Ovary (tissue), 9 donors: ENCODE measurements around the gene SSC5D. TPM values are rescaled to one million over a fixed set of nuclear protein-coding genes. Genes with fewer than 3 reads are reported as not detected.

ENCODE experiments used
- DNase-seq, 5 donors: peaks; one replicate each; pipeline ENCODE4 v3.0.0-alpha.2; 2019 to 2020
- H3K27ac ChIP-seq, 2 donors: fragments of 200-600 bp; one replicate each; pipeline versions ENCODE4 v1.5.1 to v1.8.0; 2019 to 2022
- H3K27me3 ChIP-seq: fragments of 200-600 bp; one replicate; pipeline ENCODE4 v1.8.0; 2022
- H3K36me3 ChIP-seq: fragments of 200-600 bp; sonication (generic); one replicate; pipeline ENCODE4 v1.5.1; 2019
- H3K4me1 ChIP-seq: one replicate; pipeline ENCODE4 v1.8.1; 2013; ENCODE audit warnings: mild to moderate bottlenecking, moderate library complexity; ENCODE audit not compliant: insufficient read depth
- H3K4me3 ChIP-seq: fragments of 200-600 bp; sonication (generic); one replicate; pipeline ENCODE4 v1.5.1; 2017
- H3K9me3 ChIP-seq, 2 donors: fragments of 200-600 bp in 1 of 2; sonication (generic) in 1 of 2; one replicate each; pipeline versions ENCODE4 v1.5.1 to v1.8.1; 2013 to 2019; ENCODE audit warnings: mild to moderate bottlenecking in 1 of 2, moderate library complexity in 1 of 2
- CTCF ChIP-seq, 3 donors: fragments of 450-650 bp in 2 of 3; fragments of 200-600 bp in 1 of 3; IDR thresholded peaks; one replicate each; pipeline versions ENCODE4 v1.5.1 to v1.8.0; 2016 to 2022; ENCODE audit warnings: antibody characterized with exemption in 3 of 3, mild to moderate bottlenecking in 1 of 3
- EP300 ChIP-seq: sonication (generic); formaldehyde crosslinking; IDR thresholded peaks from one replicate; pipeline ENCODE4 v1.6.1; 2017; ENCODE audit warnings: antibody characterized with exemption
- POLR2A ChIP-seq: fragments of 450-650 bp; IDR thresholded peaks from one replicate; pipeline ENCODE4 v1.6.1; 2017; ENCODE audit warnings: antibody characterized with exemption, mild to moderate bottlenecking, moderate library complexity
- WGBS, 3 donors: extraction: QIAGEN DNeasy Blood & Tissue Kit in 1 of 3; methylation state at CpG; one replicate each; pipeline versions ENCODE4 v1.1.5 to v1.1.7; 2013 to 2017; 5-methylcytosine and 5-hydroxymethylcytosine counted together
- intact Hi-C, 4 donors: fragments of 100-400 bp; cut with DNase I; formaldehyde crosslinking; loops; one replicate each; pipeline versions ENCODE4 v1.11.0 to v1.15.1; 2022 to 2023
- polyA plus RNA-seq, 2 donors: library from polyadenylated mRNA; stranded (reverse); fragments of 200-250 nt in 1 of 2; fragments of 350-450 nt in 1 of 2; fragmentation: Illumina TruSeq in 1 of 2; extraction: RNeasy Lipid Tissue Mini Kit (QIAGEN cat#74804) in 1 of 2; gene quantifications; one replicate each; pipeline ENCODE4 v1.2.3, GENCODE V29; 2013 to 2014
- total RNA-seq, 7 donors: library from RNA; depleted of rRNA in 2 of 7; stranded (reverse); fragments of >200 nt in 2 of 7; fragmentation: NEBNext Ultra II Directional in 3 of 7; extraction: Animal tissue kit (Norgen Biotek cat#: 25700) in 3 of 7; gene quantifications; one replicate each; pipeline versions ENCODE4 v1.1.0 to v1.2.4, GENCODE V29; 2016 to 2023
- donor health status: DM: no; HTN: no; CAD: no; lungs with moderate emphysema.
- donor health status: DM: no; HTN: no; CAD: no.
- donor health status: Bipolar disorder and iron deficiency.
- donor health status: DM: yes; HTN: yes; CAD: no.
- donor health status: DM: no; HTN: no; CAD: no.
- donor health status: DM: yes; HTN: yes; CAD: no.

The SSC5D gene
- total and polyA plus RNA-seq, 9 donors = 5.7 to 29.7 (median 12.4) TPM

- DNase-seq = no peak
Observed at GRCh38 chr19:55563261-55563690, 75.0 kb downstream of the SSC5D start.

GRCh38 chr19:55566823-55567222, 78.6 kb downstream of the SSC5D start:
- Histone ChIP-seq H3K4me1 (no peaks in the 10 kb centered on the region), H3K27me3 (no peaks in the 10 kb centered on the region), H3K36me3 (no peaks in the 10 kb centered on the region), H3K9me3 (no peaks in the 10 kb centered on the region), H3K4me3 (no peak overlapping the region), H3K27ac (no peak overlapping the region)
- 26 to 43% (median 36%) methylated on average over 9 of the region's 9 CpGs for WGBS, 3 donors
- intact Hi-C loops = loop anchor here in 1 of 4 donors (5.0 kb wide), 1 partner anchor 40 kb away; no protein-coding TSS in a partner anchor
- no peak for TF ChIP-seq POLR2A
- no peak for TF ChIP-seq EP300
- DNase-seq = no peak

More at GRCh38 chr19:55563261-55563690, 75.0 kb downstream of the SSC5D start:
- intact Hi-C loops = loop anchor here in 1 of 4 donors (5.0 kb wide), 1 partner anchor 1491 kb away; no protein-coding TSS in a partner anchor
- 29 to 36% (median 36%) methylated on average over 12 of the region's 12 CpGs for WGBS, 3 donors
- TF ChIP-seq CTCF (IDR thresholded peaks at IDR 0.05) (no peak), POLR2A (no peak), EP300 (no peak)
- H3K9me3 ChIP-seq = no peaks in the 10 kb centered on the region
- no peak overlapping the region for H3K4me3 ChIP-seq
- no peaks in the 10 kb centered on the region for H3K4me1 ChIP-seq
- no peaks in the 10 kb centered on the region for H3K36me3 ChIP-seq
- no peaks in the 10 kb centered on the region for H3K27me3 ChIP-seq
- no peak overlapping the region for H3K27ac ChIP-seq

GRCh38 chr19:55567708-55568328, 79.6 kb downstream of the SSC5D start:
- TF ChIP-seq EP300 (no peak), POLR2A (no peak), CTCF (IDR thresholded peaks at IDR 0.05) (no peak)
- Histone ChIP-seq H3K27me3 (no peaks in the 10 kb centered on the region), H3K4me3 (no peak overlapping the region), H3K9me3 (no peaks in the 10 kb centered on the region), H3K4me1 (no peaks in the 10 kb centered on the region), H3K27ac (no peak overlapping the region), H3K36me3 (no peaks in the 10 kb centered on the region)
- no peak for DNase-seq
- intact Hi-C loops = loop anchor here in 1 of 4 donors (5.0 kb wide), 1 partner anchor 41 kb away; no protein-coding TSS in a partner anchor

Other genes starting within 250 kb of the SSC5D start
- gene PPP6R1, start 229.4 kb upstream of the SSC5D start, total RNA-seq = 10 to 100 TPM; 14.1 to 52.2 (median 46.3) TPM
- gene PPP6R1, start 229.4 kb upstream of the SSC5D start, polyA plus RNA-seq = 10 to 100 TPM; 21.3 to 26.9 TPM
- 10 to 100 TPM; 20.5 to 40.7 (median 31.8) TPM for gene HSPBP1, start 208.3 kb upstream of the SSC5D start, total RNA-seq
- 10 to 100 TPM in 1 of 2 donors, 1 to 10 TPM in 1; 3.6 to 36.5 TPM for gene HSPBP1, start 208.3 kb upstream of the SSC5D start, polyA plus RNA-seq
- 10 to 100 TPM in 1 of 7 donors, 1 to 10 TPM in 6; 1.9 to 11.3 (median 4.8) TPM for gene BRSK1, start 204.4 kb upstream of the SSC5D start, total RNA-seq
- gene BRSK1, start 204.4 kb upstream of the SSC5D start, polyA plus RNA-seq = 1 to 10 TPM; 2.3 to 5.0 TPM
- 1 to 10 TPM in 3 of 7 donors, under 1 TPM in 4; 0.36 to 3.9 (median 0.79) TPM for gene TMEM150B, start 163.1 kb upstream of the SSC5D start, total RNA-seq
- under 1 TPM; 0.55 to 0.73 TPM for gene TMEM150B, start 163.1 kb upstream of the SSC5D start, polyA plus RNA-seq
- 10 to 100 TPM in 6 of 7 donors, 1 to 10 TPM in 1; 8.1 to 26.2 (median 12.6) TPM for gene KMT5C, start 148.6 kb upstream of the SSC5D start, total RNA-seq
- gene KMT5C, start 148.6 kb upstream of the SSC5D start, polyA plus RNA-seq = 10 to 100 TPM in 1 of 2 donors, under 1 TPM in 1; 0.37 to 11.9 TPM
- gene COX6B2, start 133.7 kb upstream of the SSC5D start, total RNA-seq = 1 to 10 TPM in 1 of 7 donors, under 1 TPM in 5, not detected in 1; 0.20 to 1.5 (median 0.46) TPM
- under 1 TPM in 1 of 2 donors, not detected in 1; 0.10 TPM for gene COX6B2, start 133.7 kb upstream of the SSC5D start, polyA plus RNA-seq
- not detected for gene GARIN5B, start 125.2 kb upstream of the SSC5D start, total RNA-seq
- not detected for gene GARIN5B, start 125.2 kb upstream of the SSC5D start, polyA plus RNA-seq
- gene IL11, start 118.0 kb upstream of the SSC5D start, total RNA-seq = 1 to 10 TPM in 1 of 7 donors, under 1 TPM in 1, not detected in 5; 0.11 to 1.3 TPM
- under 1 TPM in 1 of 2 donors, not detected in 1; 0.08 TPM for gene IL11, start 118.0 kb upstream of the SSC5D start, polyA plus RNA-seq
- gene TMEM190, start 111.6 kb upstream of the SSC5D start, total RNA-seq = 10 to 100 TPM in 1 of 7 donors, 1 to 10 TPM in 3, under 1 TPM in 1, not detected in 2; 0.72 to 45.1 (median 2.5) TPM
- gene TMEM190, start 111.6 kb upstream of the SSC5D start, polyA plus RNA-seq = not detected
- gene TMEM238, start 104.1 kb upstream of the SSC5D start, total RNA-seq = 10 to 100 TPM in 1 of 7 donors, 1 to 10 TPM in 5, under 1 TPM in 1; 0.93 to 31.2 (median 2.5) TPM
- gene TMEM238, start 104.1 kb upstream of the SSC5D start, polyA plus RNA-seq = under 1 TPM in 1 of 2 donors, not detected in 1; 0.10 TPM
- gene RPL28, start 102.5 kb upstream of the SSC5D start, total RNA-seq = 1,000 to 10,000 TPM in 5 of 7 donors, 100 to 1,000 TPM in 2; 604 to 2,543 (median 2,257) TPM
- 1,000 to 10,000 TPM in 1 of 2 donors, 100 to 1,000 TPM in 1; 391 to 2,645 TPM for gene RPL28, start 102.5 kb upstream of the SSC5D start, polyA plus RNA-seq
- 10 to 100 TPM; 10.0 to 30.1 (median 17.9) TPM for gene UBE2S, start 80.6 kb upstream of the SSC5D start, total RNA-seq
- 1 to 10 TPM; 3.2 to 8.2 TPM for gene UBE2S, start 80.6 kb upstream of the SSC5D start, polyA plus RNA-seq
- not detected for gene SHISA7, start 45.1 kb upstream of the SSC5D start, total RNA-seq
- gene SHISA7, start 45.1 kb upstream of the SSC5D start, polyA plus RNA-seq = not detected
- gene ISOC2, start 26.8 kb upstream of the SSC5D start, total RNA-seq = 10 to 100 TPM; 21.8 to 39.2 (median 31.7) TPM
- 10 to 100 TPM in 1 of 2 donors, 1 to 10 TPM in 1; 1.4 to 39.4 TPM for gene ISOC2, start 26.8 kb upstream of the SSC5D start, polyA plus RNA-seq
- gene C19orf85, start 23.7 kb upstream of the SSC5D start, total RNA-seq = not detected
- gene C19orf85, start 23.7 kb upstream of the SSC5D start, polyA plus RNA-seq = not detected
- 10 to 100 TPM in 2 of 7 donors, 1 to 10 TPM in 5; 3.8 to 18.4 (median 8.7) TPM for gene ZNF628, start 11.8 kb upstream of the SSC5D start, total RNA-seq
- gene ZNF628, start 11.8 kb upstream of the SSC5D start, polyA plus RNA-seq = 1 to 10 TPM in 1 of 2 donors, not detected in 1; 8.7 TPM
- 10 to 100 TPM in 6 of 7 donors, 1 to 10 TPM in 1; 9.2 to 40.4 (median 35.8) TPM for gene NAT14, start 3.2 kb upstream of the SSC5D start, total RNA-seq
- gene NAT14, start 3.2 kb upstream of the SSC5D start, polyA plus RNA-seq = 10 to 100 TPM in 1 of 2 donors, 1 to 10 TPM in 1; 3.2 to 23.5 TPM
- gene SBK2, start 48.7 kb downstream of the SSC5D start, total RNA-seq = 1 to 10 TPM in 1 of 7 donors, under 1 TPM in 1, not detected in 5; 0.20 to 1.0 TPM
- not detected for gene SBK2, start 48.7 kb downstream of the SSC5D start, polyA plus RNA-seq
- gene SBK3, start 57.1 kb downstream of the SSC5D start, total RNA-seq = under 1 TPM in 4 of 7 donors, not detected in 3; 0.17 to 0.34 (median 0.26) TPM
- gene SBK3, start 57.1 kb downstream of the SSC5D start, polyA plus RNA-seq = not detected
- 10 to 100 TPM in 5 of 7 donors, 1 to 10 TPM in 2; 2.7 to 24.4 (median 16.8) TPM for gene ZNF579, start 92.4 kb downstream of the SSC5D start, total RNA-seq
- 10 to 100 TPM in 1 of 2 donors, 1 to 10 TPM in 1; 5.6 to 10.5 TPM for gene ZNF579, start 92.4 kb downstream of the SSC5D start, polyA plus RNA-seq
- gene FIZ1, start 111.1 kb downstream of the SSC5D start, total RNA-seq = 10 to 100 TPM in 5 of 7 donors, 1 to 10 TPM in 2; 3.6 to 22.7 (median 16.6) TPM
- gene FIZ1, start 111.1 kb downstream of the SSC5D start, polyA plus RNA-seq = 10 to 100 TPM in 1 of 2 donors, 1 to 10 TPM in 1; 9.4 to 11.0 TPM
- 10 to 100 TPM; 13.7 to 22.3 (median 17.8) TPM for gene ZNF524, start 111.9 kb downstream of the SSC5D start, total RNA-seq
- 10 to 100 TPM in 1 of 2 donors, under 1 TPM in 1; 0.15 to 28.0 TPM for gene ZNF524, start 111.9 kb downstream of the SSC5D start, polyA plus RNA-seq
- gene ZNF865, start 117.2 kb downstream of the SSC5D start, total RNA-seq = 10 to 100 TPM in 5 of 7 donors, 1 to 10 TPM in 2; 4.0 to 20.9 (median 17.6) TPM
- 10 to 100 TPM in 1 of 2 donors, under 1 TPM in 1; 0.42 to 10.5 TPM for gene ZNF865, start 117.2 kb downstream of the SSC5D start, polyA plus RNA-seq
- 10 to 100 TPM in 4 of 7 donors, 1 to 10 TPM in 3; 6.5 to 16.9 (median 11.7) TPM for gene ZNF784, start 136.1 kb downstream of the SSC5D start, total RNA-seq
- 10 to 100 TPM in 1 of 2 donors, 1 to 10 TPM in 1; 6.0 to 12.3 TPM for gene ZNF784, start 136.1 kb downstream of the SSC5D start, polyA plus RNA-seq
- 10 to 100 TPM; 24.9 to 70.6 (median 65.3) TPM for gene ZNF580, start 152.6 kb downstream of the SSC5D start, total RNA-seq
- gene ZNF580, start 152.6 kb downstream of the SSC5D start, polyA plus RNA-seq = 10 to 100 TPM; 14.5 to 37.3 TPM
- gene ZNF581, start 155.2 kb downstream of the SSC5D start, total RNA-seq = 10 to 100 TPM; 21.9 to 40.2 (median 34.0) TPM
- 10 to 100 TPM; 11.2 to 37.0 TPM for gene ZNF581, start 155.2 kb downstream of the SSC5D start, polyA plus RNA-seq
- 10 to 100 TPM; 10.6 to 20.2 (median 14.7) TPM for gene CCDC106, start 159.8 kb downstream of the SSC5D start, total RNA-seq
- 10 to 100 TPM in 1 of 2 donors, 1 to 10 TPM in 1; 3.1 to 13.5 TPM for gene CCDC106, start 159.8 kb downstream of the SSC5D start, polyA plus RNA-seq
- 100 to 1,000 TPM in 6 of 7 donors, 10 to 100 TPM in 1; 76.9 to 183 (median 158) TPM for gene U2AF2, start 166.6 kb downstream of the SSC5D start, total RNA-seq
- gene U2AF2, start 166.6 kb downstream of the SSC5D start, polyA plus RNA-seq = 100 to 1,000 TPM in 1 of 2 donors, 10 to 100 TPM in 1; 27.3 to 135 TPM
- gene EPN1, start 186.8 kb downstream of the SSC5D start, total RNA-seq = 100 to 1,000 TPM in 5 of 7 donors, 10 to 100 TPM in 2; 53.4 to 187 (median 142) TPM
- 100 to 1,000 TPM in 1 of 2 donors, 10 to 100 TPM in 1; 11.0 to 106 TPM for gene EPN1, start 186.8 kb downstream of the SSC5D start, polyA plus RNA-seq
- not detected for gene NLRP9, start 250.0 kb downstream of the SSC5D start, total RNA-seq
- gene NLRP9, start 250.0 kb downstream of the SSC5D start, polyA plus RNA-seq = under 1 TPM; 0.17 to 0.80 TPM